CMK (cell line): ENCODE measurements around the gene TSPAN9.

Experiments
- DNase-seq: peaks from one replicate; pipeline ENCODE4 v3.0.0-alpha.2; 2010; ENCODE audit warnings: low read depth

TSPAN9 gene

DNA sequence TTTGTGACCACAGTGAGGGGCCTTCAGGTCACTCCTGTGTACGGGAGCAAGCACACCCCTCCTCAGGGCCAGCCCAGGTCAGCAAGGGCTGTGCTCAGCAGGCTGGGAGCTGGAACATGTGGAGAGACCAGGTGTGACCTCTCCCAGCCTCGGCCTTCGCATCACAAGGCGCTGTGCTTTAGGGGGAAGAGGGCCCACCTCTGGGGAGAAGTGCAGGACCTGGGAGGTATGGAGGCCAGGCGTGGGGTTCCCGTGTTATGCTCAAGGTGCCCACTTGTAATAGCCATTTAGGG, 219.2 kb downstream of the TSPAN9 start:
- no peak for DNase-seq

DNA sequence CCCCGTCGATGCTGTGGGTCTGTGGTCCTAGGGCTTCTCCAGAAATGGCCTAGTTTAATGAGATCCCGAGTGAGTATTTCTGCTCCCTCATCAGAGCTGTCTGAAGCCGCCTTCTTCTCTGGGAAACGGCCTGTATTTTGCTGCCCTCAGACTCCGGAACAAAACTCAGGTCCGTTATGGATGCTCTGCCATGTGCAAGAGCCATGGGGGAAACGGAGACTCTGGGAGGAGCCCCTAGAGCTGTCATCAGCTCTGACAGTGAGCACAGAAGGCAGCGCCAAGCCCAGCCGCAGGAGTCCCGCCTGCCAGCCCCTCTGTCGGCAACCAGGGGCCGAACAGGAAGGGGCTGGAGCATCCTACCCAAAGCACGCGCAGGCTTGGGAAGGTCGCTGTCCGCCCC, 221.4 kb downstream of the TSPAN9 start:
- no peak for DNase-seq

DNA sequence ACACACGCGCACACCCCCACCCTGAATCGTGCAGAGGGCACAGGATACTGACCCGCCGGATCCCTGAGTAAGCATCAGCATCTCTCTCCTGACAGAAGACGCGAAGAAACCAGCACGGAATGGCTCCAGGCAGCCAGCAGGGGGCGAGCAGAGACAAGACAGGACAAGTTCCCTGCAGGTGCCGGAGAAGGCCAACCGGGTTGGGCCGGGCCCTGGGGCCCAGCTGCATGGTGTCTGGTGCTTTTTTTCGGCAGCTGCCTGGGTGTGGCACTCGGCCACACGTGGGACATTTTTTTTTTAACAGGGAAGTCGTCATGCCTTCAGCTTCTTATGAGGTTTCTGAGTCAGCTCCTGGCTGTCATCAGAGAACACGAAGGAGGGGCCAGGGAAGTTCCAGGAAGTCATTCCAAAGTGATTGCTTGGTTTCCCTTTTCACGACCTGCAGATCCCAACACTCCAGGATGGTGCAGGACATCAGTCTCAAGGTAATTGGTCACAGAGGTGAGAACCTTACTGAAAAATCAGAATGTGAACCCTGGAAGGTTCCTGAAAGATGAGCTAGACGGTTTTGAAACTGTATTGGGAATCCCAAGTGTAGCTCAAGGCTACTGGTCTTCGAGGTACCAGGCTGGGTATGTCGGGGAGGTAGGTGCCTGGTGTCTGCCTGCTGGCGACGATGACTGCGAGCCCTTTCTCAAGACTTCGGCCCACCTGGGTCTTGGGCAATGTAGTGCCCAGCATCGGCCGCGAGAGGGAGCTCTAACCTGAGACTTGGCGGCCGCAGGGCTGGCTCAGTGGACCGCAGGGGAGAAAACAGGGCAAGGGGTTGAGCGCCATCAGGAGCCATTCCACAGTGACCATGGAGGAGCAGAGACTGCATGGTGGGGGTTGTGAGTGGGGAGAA, 223.0 kb downstream of the TSPAN9 start:
- peak; percentile 47 for DNase-seq

DNA sequence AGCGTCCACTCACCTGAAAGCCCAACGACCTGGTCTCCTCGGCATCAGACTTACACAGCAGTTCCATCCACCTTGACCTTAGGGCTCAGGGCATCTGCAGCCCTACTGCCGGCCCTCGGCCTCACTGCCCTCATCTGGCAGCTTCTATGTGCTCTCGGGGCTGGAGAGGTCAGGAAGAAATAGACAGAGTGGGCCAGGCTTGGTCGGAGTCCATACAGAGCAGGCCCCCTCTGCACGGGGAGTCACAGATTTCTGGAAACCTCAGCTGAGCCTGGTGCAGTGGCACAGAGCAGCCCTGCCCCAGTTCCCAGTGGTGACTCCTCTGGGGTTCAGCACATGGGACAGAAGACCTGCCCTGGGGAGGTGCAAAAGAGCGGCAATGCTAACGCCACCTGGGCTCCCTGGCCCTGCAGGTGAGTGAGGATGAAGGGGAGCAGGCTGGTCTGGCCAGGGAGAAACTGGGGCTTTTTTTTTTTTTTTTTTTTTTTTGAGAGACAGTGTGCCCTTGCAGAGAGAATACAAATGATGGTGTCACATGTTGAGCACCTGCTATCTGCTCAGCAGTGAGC, 223.7 kb downstream of the TSPAN9 start:
- no peak for DNase-seq

DNA sequence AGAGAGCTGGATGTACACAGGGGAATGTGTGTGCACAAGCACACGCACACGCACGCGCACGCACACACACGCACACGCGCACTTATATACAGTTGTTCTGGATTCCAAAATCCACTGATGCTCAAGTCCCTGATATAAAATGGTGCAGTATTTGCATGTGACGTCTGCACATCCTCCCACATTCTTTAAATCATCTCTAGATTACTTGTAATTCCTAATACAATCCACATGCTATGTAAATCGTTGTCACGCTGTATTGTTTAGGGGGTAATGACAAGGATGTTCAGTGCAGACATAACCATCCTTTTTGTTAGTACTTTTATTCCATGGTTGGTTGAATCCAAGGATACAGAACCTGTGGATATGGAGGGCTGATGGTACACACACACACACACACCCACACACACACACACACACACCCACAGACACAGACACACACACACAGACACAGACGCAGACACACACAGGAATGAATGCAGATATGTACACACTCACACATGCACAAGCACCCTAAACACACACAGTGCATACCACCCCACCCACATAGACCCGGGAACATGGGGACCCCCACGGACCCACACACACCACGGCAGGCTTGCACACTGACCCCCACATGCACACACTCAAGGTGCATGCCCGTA, 225.3 kb downstream of the TSPAN9 start:
- DNase-seq = no peak

DNA sequence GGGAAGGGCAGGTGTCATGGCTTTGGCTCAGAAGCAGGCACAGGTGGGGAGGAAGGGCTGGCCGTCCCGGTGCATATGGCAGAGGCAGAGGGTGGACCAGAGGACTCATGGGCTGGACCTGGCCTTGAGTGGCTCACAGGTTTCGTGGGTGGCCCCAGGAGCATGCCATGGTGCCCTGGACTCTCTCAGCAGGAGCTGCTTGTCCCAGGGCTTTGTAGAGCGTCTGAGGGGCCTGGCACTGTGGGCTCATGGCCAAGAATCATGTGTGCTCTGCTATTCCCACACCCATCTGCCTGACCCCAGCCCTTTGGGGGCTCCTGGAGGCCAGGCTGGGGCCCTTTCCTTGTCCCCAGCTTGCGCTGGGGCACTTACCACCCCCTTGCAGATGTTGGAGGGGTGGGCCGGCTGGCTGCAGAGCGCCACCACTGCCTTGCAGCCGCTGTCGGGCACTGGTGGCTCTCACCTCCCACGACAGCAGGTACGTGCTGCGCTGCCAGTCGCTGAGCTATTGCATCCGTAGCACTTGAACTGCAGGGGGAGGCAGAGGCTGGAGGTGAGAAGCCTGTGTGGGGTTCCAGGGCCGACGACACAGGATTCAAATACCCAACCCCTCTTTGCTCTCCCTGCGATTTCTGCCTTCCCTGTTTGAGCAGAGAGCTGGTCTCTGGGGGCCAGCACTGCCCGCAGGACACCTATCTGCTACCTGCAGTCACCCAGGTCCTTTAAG, 226.4 kb downstream of the TSPAN9 start:
- DNase-seq = no peak

DNA sequence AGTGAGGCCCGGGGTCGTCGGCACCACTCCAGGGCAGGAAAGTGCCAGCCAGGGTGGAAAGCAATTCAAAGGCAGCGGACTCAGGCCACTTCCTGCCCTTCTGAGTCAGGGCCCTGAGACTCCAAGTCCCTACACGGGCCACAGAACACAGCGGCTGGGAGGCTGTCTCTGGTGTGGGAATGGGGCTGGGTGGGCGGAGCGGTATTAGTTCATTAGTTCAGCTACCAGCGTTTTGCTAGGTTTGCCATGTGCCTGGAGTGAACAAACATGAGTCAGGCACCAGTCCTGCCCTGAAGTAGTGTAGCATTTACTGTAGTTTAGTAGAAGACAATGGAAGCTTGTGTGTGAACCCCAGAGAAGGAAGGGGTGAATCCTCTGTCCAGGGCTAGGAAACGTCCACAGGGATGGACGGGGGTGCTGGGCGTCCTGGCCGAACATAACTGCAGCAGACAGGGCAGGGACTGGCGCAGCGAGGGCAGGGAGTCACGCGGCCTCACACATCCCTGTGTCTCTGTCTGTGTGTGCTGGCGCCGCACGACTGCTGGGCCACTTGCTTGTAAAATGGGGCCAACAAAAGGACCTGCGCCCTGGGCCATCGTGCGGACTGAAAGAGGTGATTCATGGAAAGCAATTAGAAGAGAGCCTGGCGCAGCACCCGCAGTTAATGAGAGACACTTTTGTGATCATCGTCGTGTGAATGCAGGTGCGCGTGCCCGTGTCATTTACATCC, 227.4 kb downstream of the TSPAN9 start:
- no peak for DNase-seq

DNA sequence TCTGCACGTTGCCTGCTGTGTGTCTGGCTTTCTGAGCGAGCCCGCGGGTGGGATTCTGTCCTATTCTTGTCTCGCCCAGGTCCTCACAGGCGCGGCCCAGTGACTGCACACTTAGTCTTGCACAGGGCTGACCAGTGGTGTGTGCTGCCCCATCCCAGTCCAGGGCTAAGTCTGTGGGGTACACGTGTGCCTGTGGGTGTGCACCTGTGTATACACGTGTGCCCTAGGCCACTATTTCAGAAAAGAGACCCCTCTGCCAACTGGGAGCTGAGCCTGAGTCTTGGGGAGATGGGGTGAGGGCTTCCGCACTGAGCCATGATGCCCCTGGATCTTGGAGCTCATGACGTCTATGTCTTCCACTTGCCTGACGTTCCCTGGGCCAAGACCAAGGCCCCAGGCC, 228.3 kb downstream of the TSPAN9 start:
- no peak for DNase-seq

DNA sequence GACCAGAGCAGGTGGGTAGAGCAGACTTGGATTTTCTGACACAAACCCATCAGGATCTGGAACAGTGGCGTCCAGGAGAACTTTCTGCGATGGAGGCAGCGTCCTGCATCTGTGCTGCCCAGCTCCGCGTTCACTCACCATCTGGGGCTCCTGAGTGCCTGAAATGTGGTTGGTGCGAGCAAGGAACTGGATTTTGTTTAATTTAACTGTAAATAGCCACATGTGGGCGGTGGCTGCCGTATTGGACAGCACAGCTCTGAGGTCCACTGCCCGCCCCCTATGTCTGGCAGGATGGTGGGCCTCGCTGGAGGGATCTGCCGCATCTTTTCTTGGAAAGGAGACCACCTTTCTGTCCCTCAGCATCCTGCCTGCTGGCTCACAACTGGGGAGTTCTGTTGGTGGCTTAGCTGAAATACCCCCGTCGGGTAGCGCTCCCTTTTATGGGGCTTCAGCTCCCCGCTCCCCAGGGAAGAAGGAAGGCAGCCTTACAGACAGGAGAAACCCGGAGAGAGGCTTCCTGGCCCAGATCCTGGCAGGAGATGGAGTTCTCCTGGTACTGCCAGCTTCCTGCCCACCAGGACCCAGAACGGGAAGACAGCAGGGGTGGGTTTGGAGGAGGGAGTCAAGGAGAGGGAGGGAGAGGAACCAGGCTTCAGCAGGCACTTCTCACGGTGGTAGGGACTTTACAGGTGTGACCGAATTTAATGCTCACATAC, 228.9 kb downstream of the TSPAN9 start:
- no peak for DNase-seq

DNA sequence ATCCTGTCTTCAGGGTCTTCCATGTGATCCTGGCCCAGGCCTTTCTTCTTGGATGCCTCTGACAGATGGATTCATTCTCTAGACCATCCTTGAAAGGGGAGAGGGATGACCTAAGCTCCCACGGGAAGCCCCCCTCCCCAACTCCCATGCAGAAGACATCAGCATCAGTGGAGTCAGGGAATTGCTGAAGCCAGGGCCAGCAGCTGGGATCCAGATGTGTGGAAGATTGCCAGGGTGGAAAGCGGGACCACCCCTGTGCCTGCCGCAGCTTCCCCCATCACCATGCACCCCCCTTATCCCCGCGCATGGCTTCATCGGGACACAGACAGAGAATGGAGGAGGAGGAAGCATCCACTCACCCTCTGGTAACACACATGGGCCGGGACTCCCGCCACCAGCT, 230.2 kb downstream of the TSPAN9 start:
- DNase-seq = no peak

DNA sequence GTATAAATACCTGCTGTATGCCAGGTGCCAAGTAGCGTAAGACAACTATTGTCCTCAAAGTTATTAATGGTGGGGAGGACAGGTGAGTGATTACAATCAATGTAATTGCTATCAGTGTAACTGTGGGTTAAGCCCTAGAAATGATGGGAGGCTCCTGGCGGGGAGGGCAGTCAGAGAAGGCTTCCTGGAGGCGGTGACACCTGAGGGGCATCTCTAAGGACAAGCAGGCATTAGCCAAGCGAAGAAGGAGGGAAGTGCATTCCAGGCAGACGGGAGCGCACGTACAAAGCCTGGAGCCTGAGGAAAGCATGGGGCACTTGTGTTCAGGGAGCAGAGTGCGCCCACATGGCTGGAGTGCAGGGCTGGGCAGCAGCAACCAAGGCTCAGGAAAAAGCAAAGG, 230.9 kb downstream of the TSPAN9 start:
- DNase-seq = no peak

DNA sequence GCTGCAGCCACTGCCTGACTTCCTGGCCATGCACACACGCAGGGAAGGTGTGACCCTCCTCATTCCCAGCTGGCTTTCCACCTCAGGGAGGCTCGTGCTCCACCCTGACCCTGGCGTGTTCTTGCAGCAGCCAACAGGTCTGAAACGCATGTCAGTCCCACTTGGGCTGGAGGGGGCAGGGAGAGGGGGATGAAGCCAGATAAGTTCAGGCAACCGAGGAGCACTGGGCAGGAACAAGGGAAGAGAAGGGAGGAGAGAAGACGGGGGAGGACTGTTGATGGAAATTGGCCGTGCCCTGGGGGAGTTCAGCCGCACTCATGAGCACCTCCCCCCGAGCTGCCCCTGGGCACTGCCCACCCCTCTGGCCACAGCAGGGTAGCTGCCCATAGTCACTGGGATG, 231.4 kb downstream of the TSPAN9 start:
- DNase-seq = no peak

DNA sequence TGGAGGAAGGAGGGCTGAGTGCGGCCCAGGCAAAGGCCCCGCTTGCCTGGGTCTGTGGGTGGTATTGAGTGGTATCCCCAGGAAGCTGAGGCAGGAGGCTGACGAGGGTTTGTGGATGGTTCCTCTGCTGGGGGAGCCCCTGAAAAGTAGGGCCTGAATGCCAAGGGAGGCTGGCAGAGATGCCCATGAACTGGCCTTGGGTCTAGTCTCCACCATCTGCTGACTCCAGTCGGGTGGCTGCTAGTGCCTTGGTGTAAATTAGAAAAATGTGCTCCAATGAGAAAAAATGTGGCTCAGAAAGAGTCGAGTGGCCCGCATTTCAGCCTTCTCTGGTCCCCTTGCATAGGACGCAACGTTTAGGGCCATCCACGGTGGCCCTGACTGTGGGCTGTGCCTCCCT, 232.6 kb downstream of the TSPAN9 start:
- DNase-seq = no peak

DNA sequence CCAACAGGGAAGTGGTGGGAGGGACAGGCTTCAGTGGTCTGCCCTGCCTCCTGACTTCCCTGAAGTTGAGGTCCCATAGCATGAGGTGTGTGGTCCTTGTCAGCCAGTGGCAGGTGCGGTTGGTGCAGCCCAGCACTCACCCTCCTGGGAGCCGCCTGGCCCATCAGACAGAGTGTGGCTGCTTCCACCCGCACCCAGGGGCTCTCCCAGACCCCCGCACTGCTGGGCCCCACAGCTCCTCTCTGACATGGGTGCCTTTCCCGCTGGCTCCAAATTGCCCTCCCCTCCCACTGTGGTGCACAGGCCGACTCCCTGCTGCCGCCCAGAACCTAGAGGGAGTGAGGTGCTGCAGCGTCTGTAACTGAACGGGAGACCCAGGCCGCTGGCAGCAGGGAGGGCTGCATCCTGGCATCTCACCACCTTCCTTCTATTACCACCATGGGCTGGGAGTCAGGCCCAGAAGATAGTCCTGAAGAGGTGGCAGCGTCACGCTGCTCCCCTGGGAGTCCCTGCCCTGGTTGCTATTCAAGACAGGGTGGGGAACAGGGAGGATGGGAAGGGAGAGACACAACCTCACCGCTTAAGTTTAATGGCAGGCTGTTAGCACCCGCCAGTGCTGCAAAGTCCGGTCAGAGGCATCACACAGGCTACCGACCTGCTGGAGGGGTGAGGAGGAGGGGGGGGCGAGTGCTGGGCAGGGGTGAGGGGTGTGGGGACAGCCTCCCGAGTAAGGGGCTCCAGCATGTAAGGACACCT, 233.3 kb downstream of the TSPAN9 start:
- no peak for DNase-seq

DNA sequence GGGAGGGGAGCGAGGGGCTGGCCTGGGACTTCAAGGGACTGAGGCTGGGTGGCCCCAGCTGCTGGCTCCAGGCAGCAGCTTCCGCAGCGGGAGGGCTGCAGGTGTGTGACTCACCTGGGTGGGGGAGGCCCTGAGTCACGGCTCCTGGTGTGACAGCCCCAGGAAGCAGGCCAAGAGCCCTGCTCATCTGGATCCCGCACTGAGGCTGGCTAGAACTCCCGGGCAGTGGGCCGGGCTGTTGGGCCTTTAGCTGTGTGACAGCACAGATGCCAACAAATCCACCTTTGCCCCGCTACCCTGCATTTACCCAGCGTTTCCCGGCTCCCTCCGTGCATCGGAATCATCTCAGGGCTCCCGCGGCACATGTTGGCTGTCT, 233.8 kb downstream of the TSPAN9 start:
- DNase-seq = no peak

DNA sequence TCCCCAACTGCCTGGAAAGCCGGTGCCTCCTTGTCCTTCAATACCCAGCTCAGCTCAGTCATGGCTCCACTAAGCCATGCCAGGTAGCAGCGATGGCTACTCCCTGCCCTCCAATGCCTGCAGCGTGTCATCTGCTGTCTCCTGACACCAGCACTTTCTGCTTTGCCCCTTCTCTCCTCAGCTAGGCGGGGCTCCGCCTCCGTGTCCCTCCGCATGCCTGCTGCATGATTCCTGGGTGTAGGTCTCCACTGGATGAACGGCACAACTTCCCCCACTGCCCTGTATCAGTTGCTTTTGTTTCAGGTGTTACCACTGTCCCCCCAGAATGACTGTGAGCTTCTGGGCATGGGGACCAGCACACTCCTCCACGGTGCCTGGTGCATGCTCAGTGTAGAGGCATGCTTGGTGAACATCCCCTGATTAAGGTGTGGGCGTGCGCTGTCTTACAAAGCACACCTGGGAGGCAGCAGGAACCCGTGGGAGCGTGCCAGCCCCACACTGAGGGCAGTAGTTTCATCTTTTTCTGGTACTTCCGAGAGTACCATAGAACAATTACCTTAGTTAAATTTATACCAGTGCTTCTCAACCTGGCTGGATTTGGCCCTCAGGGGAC, 234.4 kb downstream of the TSPAN9 start:
- DNase-seq = no peak

DNA sequence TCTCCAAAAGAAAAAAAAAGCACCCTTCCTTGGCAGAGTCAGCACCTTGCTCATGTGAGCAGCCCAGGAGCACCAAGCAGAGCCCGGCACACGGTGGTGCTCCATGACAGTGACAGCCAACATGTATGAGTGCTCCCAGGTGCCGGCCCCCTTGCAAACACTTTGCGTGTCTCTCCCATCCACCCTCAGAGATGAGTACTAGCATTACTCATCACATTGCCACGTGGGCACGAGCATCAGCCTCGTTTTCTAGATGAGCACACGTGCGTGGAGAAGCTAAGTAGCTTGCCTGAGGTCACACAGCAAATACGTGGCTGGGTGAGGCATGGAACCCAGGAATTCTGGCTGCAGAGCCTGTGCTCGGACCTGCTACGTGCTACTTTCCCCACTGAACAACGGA, 235.9 kb downstream of the TSPAN9 start:
- DNase-seq = no peak

DNA sequence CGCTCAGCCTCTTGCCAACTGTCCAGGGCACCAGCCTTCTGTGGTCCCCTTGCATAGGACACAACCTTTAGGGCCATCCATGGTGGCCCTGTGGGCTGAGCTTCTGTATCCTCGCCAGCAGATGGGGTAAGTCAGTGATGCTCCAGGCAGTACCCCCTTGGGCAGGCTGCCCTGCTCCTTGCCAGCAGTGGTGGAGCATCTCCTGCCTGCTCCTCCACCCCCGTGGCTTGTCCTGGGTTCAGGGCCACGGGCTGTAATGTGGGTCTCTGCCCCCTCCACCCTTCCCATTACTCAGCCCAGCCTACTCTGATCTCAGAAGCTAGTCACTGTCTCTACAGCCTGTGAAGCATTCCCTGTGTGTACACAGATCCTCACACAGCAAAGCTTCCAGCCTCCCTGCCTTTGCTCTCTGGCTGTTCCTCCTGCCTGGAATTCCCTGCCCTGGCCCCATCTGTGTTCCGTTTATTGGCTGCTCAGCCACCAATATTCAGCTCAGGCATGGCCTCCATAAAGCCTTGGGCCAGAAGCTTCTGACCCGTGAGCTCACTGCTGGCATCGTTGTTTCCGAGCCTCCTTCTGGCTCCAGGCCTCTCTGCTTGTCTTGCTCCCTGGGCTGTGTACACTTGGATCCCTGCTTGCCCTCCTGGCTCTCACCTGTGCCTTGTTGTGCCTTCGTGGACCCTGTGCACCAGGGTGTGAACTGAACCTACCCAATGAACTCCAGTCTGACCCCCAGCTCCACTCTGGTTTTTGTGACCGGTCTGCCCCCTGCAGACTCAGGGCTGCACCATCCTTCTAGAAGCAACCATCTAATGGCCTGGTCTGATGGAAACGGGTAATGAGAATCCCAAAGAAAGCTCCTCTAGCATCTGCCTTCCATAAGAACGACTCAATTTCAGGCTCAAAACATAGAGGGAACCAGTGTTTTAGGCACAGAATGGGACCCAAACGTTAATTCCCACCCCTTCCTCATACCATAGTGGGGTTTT, 236.8 kb downstream of the TSPAN9 start:
- DNase-seq = peak; percentile 9

DNA sequence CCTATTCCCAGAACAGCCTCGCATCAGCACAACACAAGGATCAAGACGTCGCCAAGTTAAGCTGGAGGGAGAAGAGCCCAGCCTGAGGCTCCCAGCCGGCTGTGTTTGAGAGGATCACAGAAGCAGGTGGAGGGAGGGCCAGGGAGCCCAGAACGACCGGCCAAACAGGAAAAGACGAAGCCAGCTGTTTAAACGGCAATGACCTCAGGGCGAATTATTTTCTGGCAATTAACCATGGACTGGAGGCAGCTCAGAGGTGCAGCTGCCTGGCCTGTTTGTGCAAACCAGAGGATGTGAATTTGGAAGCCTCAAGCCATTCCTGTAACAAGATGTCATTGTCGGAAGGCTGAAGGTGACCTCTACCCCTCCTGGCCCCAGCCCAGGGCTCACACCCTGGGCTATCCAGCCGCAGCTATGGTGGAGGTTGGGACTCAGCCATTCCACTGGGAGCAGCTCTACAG, 238.1 kb downstream of the TSPAN9 start:
- no peak for DNase-seq
